Inferior parietal cortex (tissue), 1 donor: ENCODE results near the gene S100G.

Experiments used
- DNase-seq: peaks from one replicate; pipeline ENCODE4 v3.0.0-alpha.2; 2016; ENCODE audit errors: extremely low spot score

Gene S100G

GRCh38 chrX:16646366-16647138, 3.4 kb upstream of the S100G start:
- no peak for DNase-seq

GRCh38 chrX:16651391-16652024, 1.6 kb downstream of the S100G start:
- DNase-seq: no peak

- no peak for DNase-seq
Measured at GRCh38 chrX:16653424-16653823, 3.5 kb downstream of the S100G start.

- DNase-seq: no peak
Measured at GRCh38 chrX:16654093-16654492, 4.1 kb downstream of the S100G start.

GRCh38 chrX:16658284-16658683, 8.3 kb downstream of the S100G start:
- DNase-seq: no peak

- DNase-seq: no peak
Measured at GRCh38 chrX:16659321-16659720, 9.4 kb downstream of the S100G start.

GRCh38 chrX:16661495-16661894, 11.5 kb downstream of the S100G start:
- DNase-seq: no peak

GRCh38 chrX:16662402-16662801, 12.4 kb downstream of the S100G start:
- no peak for DNase-seq

GRCh38 chrX:16664074-16664473, 14.1 kb downstream of the S100G start:
- DNase-seq: no peak

GRCh38 chrX:16664626-16665025, 14.7 kb downstream of the S100G start:
- no peak for DNase-seq

GRCh38 chrX:16665089-16665488, 15.1 kb downstream of the S100G start:
- no peak for DNase-seq

- DNase-seq: peak; percentile 13
Measured at GRCh38 chrX:16666541-16666940, 16.6 kb downstream of the S100G start.

GRCh38 chrX:16671005-16671404, 21.0 kb downstream of the S100G start:
- DNase-seq: peak; percentile 53

- no peak for DNase-seq
Measured at GRCh38 chrX:16678689-16679088, 28.7 kb downstream of the S100G start.

- DNase-seq: no peak
Measured at GRCh38 chrX:16683007-16683664, 33.2 kb downstream of the S100G start.

- no peak for DNase-seq
Measured at GRCh38 chrX:16687514-16687913, 37.6 kb downstream of the S100G start.

- peak; percentile 68 for DNase-seq
Measured at GRCh38 chrX:16695079-16695676, 45.2 kb downstream of the S100G start.

GRCh38 chrX:16696956-16697355, 47.0 kb downstream of the S100G start:
- DNase-seq: no peak

GRCh38 chrX:16699389-16699788, 49.4 kb downstream of the S100G start:
- no peak for DNase-seq

GRCh38 chrX:16700734-16701133, 50.8 kb downstream of the S100G start:
- DNase-seq: no peak

- no peak for DNase-seq
Measured at GRCh38 chrX:16702700-16703599, 53.0 kb downstream of the S100G start.
